ENCODE measurements around the gene PCSK6. TPM values are rescaled to one million over a fixed set of nuclear protein-coding genes. Genes with fewer than 3 reads are reported as not detected.

PCSK6 gene
- total RNA-seq, 1 experiment from 2014 or later: 3.7 TPM

- no peaks in the 10 kb centered on the region for H3K9me2 ChIP-seq (replicated peaks; ENCODE audit: low read length)
- H4K20me1 ChIP-seq (ENCODE audit: low read length): no peaks in the 10 kb centered on the region
- H3F3A ChIP-seq (ENCODE audit: low read length, unreplicated experiment): no peaks in the 10 kb centered on the region
- ChIA-PET POLR2A (ENCODE audit: unreplicated experiment) (no interaction called here), CTCF (no interaction called here)
- H3K4me1 ChIP-seq (ENCODE audit: insufficient read depth, low read length): no peaks in the 10 kb centered on the region
- BruUV-seq (replicated peaks): no TSS peak
- intact Hi-C loops (cut with micrococcal nuclease): no loop called here
- no peak overlapping the region for H2AFZ ChIP-seq (ENCODE audit: low read length)
- H3K27ac ChIP-seq (ENCODE audit: low read length): no peak overlapping the region
- no peak overlapping the region for H3K4me3 ChIP-seq (ENCODE audit: low read length)
- H3K36me3 ChIP-seq (ENCODE audit: low read depth, low read length): no peaks in the 10 kb centered on the region
- no peaks in the 10 kb centered on the region for H3K9me3 ChIP-seq (ENCODE audit: low read length)
- no peak for ATAC-seq
- no peaks in the 10 kb centered on the region for H3K79me2 ChIP-seq (ENCODE audit: low read length)
- no peak for DNase-seq
- no peak overlapping the region for H3K4me2 ChIP-seq (ENCODE audit: low read length)
- TF ChIP-seq EZH2 (IDR thresholded peaks at IDR 0.05; ENCODE audit: low read length, unreplicated experiment) (no peak), CTCF (conservative IDR thresholded peaks at IDR 0.05; ENCODE audit: low read depth, low read length) (no peak), EZH2phosphoT487 (IDR thresholded peaks at IDR 0.05; ENCODE audit: borderline replicate concordance, low read length) (no peak)
- peaks cover 31% of the 10 kb centered on the region for H3K27me3 ChIP-seq (ENCODE audit: low read length)
- H3K9ac ChIP-seq (ENCODE audit: low read length): no peak overlapping the region
Measured at GRCh38 chr15:101431748-101432147, 57.8 kb downstream of the PCSK6 start.

GRCh38 chr15:101431301-101431700 is 58.2 kb downstream of the PCSK6 start:
- Histone ChIP-seq H3K9me3 (ENCODE audit: low read length) (no peaks in the 10 kb centered on the region), H3K27me3 (ENCODE audit: low read length) (peaks cover 33% of the 10 kb centered on the region), H3K9ac (ENCODE audit: low read length) (no peak overlapping the region), H3K79me2 (ENCODE audit: low read length) (no peaks in the 10 kb centered on the region), H3K27ac (ENCODE audit: low read length) (no peak overlapping the region), H3K36me3 (ENCODE audit: low read depth, low read length) (no peaks in the 10 kb centered on the region), H4K20me1 (ENCODE audit: low read length) (no peaks in the 10 kb centered on the region), H3K4me3 (ENCODE audit: low read length) (no peak overlapping the region), H3F3A (ENCODE audit: low read length, unreplicated experiment) (no peaks in the 10 kb centered on the region), H2AFZ (ENCODE audit: low read length) (no peak overlapping the region), H3K9me2 (replicated peaks; ENCODE audit: low read length) (no peaks in the 10 kb centered on the region), H3K4me2 (ENCODE audit: low read length) (no peak overlapping the region), H3K4me1 (ENCODE audit: insufficient read depth, low read length) (no peaks in the 10 kb centered on the region)
- no peak for DNase-seq
- intact Hi-C loops (cut with micrococcal nuclease): no loop called here
- POLR2A ChIA-PET (ENCODE audit: unreplicated experiment): no interaction called here
- ATAC-seq: no peak
- CTCF ChIA-PET: no interaction called here
- BruUV-seq (replicated peaks): no TSS peak
- TF ChIP-seq EZH2 (IDR thresholded peaks at IDR 0.05; ENCODE audit: low read length, unreplicated experiment) (no peak), EZH2phosphoT487 (IDR thresholded peaks at IDR 0.05; ENCODE audit: borderline replicate concordance, low read length) (no peak), CTCF (conservative IDR thresholded peaks at IDR 0.05; ENCODE audit: low read depth, low read length) (no peak)

GRCh38 chr15:101429646-101430045 is 59.9 kb downstream of the PCSK6 start:
- POLR2A ChIA-PET (ENCODE audit: unreplicated experiment): no interaction called here
- ATAC-seq: no peak

More at GRCh38 chr15:101429646-101430045, 59.9 kb downstream of the PCSK6 start:
- Histone ChIP-seq H4K20me1 (ENCODE audit: low read length) (no peaks in the 10 kb centered on the region), H3K27ac (ENCODE audit: low read length) (no peak overlapping the region), H3K9me2 (replicated peaks; ENCODE audit: low read length) (no peaks in the 10 kb centered on the region), H3K4me1 (ENCODE audit: insufficient read depth, low read length) (no peaks in the 10 kb centered on the region), H3K9me3 (ENCODE audit: low read length) (no peaks in the 10 kb centered on the region), H3K79me2 (ENCODE audit: low read length) (no peaks in the 10 kb centered on the region), H2AFZ (ENCODE audit: low read length) (no peak overlapping the region), H3K4me2 (ENCODE audit: low read length) (no peak overlapping the region), H3K9ac (ENCODE audit: low read length) (no peak overlapping the region), H3F3A (ENCODE audit: low read length, unreplicated experiment) (no peaks in the 10 kb centered on the region), H3K36me3 (ENCODE audit: low read depth, low read length) (no peaks in the 10 kb centered on the region), H3K4me3 (ENCODE audit: low read length) (no peak overlapping the region), H3K27me3 (ENCODE audit: low read length) (peaks cover 22% of the 10 kb centered on the region)
- intact Hi-C loops (cut with micrococcal nuclease): no loop called here
- no TSS peak for BruUV-seq (replicated peaks)
- DNase-seq: no peak
- TF ChIP-seq EZH2phosphoT487 (IDR thresholded peaks at IDR 0.05; ENCODE audit: borderline replicate concordance, low read length) (no peak), EZH2 (IDR thresholded peaks at IDR 0.05; ENCODE audit: low read length, unreplicated experiment) (no peak), CTCF (conservative IDR thresholded peaks at IDR 0.05; ENCODE audit: low read depth, low read length) (no peak)
- CTCF ChIA-PET: no interaction called here

All from PC-3 (cell line).